Psoas muscle (tissue), 8 donors: ENCODE data around the gene PRKAG2. TPM values are rescaled to one million over a fixed set of nuclear protein-coding genes. Genes with fewer than 3 reads are reported as not detected.

ENCODE experiments used
- ATAC-seq, 4 donors: fragments of 200-7000 bp; cut with Tn5 transposase; one replicate each; pipeline ENCODE4 v1.9.1; 2020; ENCODE audit warnings: moderate library complexity in 3 of 4, mild to moderate bottlenecking in 2 of 4
- DNase-seq, 2 donors: peaks; one replicate each; pipeline ENCODE4 v3.0.0-alpha.2; 2020
- H3K27ac ChIP-seq: fragments of 200-600 bp; one replicate; pipeline ENCODE4 v1.8.0; 2022
- H3K27me3 ChIP-seq, 3 donors: fragments of 200-600 bp in 1 of 3; one replicate each; pipeline versions ENCODE4 v1.6.1 to v1.8.0; 2013 to 2022; ENCODE audit warnings: low read length in 2 of 3, mild to moderate bottlenecking in 2 of 3, moderate library complexity in 1 of 3; ENCODE audit not compliant: insufficient read depth in 3 of 3
- H3K36me3 ChIP-seq, 2 donors: fragments of 200-600 bp in 1 of 2; one replicate each; pipeline versions ENCODE4 v1.6.1 to v1.8.0; 2013 to 2022; ENCODE audit warnings: low read depth in 1 of 2, mild to moderate bottlenecking in 1 of 2, moderate library complexity in 1 of 2; ENCODE audit not compliant: insufficient read depth in 1 of 2
- H3K4me1 ChIP-seq: fragments of 200-600 bp; one replicate; pipeline ENCODE4 v1.8.0; 2022
- H3K4me3 ChIP-seq: fragments of 200-600 bp; one replicate; pipeline ENCODE4 v1.8.0; 2022; ENCODE audit warnings: mild to moderate bottlenecking
- H3K9me3 ChIP-seq: fragments of 200-600 bp; one replicate; pipeline ENCODE4 v1.8.0; 2022
- WGBS, 3 donors: extraction: QIAGEN DNeasy Blood & Tissue Kit; methylation state at CpG; one replicate each; pipeline versions ENCODE4 v1.1.6 to v1.1.7; 2013; 5-methylcytosine and 5-hydroxymethylcytosine counted together
- intact Hi-C, 2 donors: fragments of 100-400 bp; cut with DNase I; formaldehyde crosslinking; loops; one replicate each; pipeline versions ENCODE4 v1.11.0 to v1.14.2; 2022
- polyA plus RNA-seq, 3 donors: library from polyadenylated mRNA; stranded (reverse); fragments of 200-250 nt; gene quantifications; one replicate each; pipeline ENCODE4 v1.2.3, GENCODE V29; 2013
- total RNA-seq, 4 donors: library from RNA; stranded (reverse); fragmentation: NEBNext Ultra II Directional in 2 of 4; extraction: Animal tissue kit (Norgen Biotek cat#: 25700) in 2 of 4; gene quantifications; one replicate each; pipeline versions ENCODE4 v1.2.1 to v1.2.4, GENCODE V29; 2021 to 2023
- TF ChIP-seq, protein P1 (sequence below): fragments of 200-600 bp; IDR thresholded peaks from one replicate; pipeline ENCODE4 v1.8.0; 2022; ENCODE audit warnings: antibody characterized with exemption
- donor health status: healthy with polysubstance abuse.
- donor health status: DM: no; HTN: no; CAD: no; lungs with moderate emphysema.
- donor health status: Bipolar disorder and iron deficiency.
- donor health status: healthy.
- donor health status: DM: yes; HTN: yes; CAD: no.
- donor health status: DM: no; HTN: no; CAD: no.
- donor health status: DM: no; HTN: no; CAD: no.
- donor health status: DM: yes; HTN: yes; CAD: no.

The PRKAG2 gene
- total and polyA plus RNA-seq, 7 donors = 9.3 to 143 (median 19.8) TPM

DNA sequence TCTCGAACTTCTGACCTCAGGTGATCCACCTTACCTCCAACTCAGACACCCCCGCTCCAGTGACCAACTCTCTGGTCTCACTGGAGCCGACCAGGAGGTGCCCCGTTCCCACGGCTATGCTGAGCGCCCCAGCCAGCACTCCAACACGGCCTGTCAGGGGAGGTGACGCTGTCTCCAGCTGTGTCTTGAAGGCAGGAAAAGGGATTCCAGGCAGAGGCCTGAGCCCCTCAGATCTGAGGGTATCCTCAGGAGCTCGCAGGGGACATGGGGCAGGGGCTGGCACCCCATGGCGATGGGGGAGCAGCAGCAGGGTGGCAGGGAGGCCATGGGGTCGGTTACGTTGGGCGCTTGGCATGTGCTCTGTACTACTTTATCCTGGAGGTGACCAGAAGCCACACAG is 262.9 kb downstream of the PRKAG2 start:
- no peak overlapping the region for H3K27ac ChIP-seq
- H3K27me3 ChIP-seq = no peaks in the 10 kb centered on the region
- H3K4me3 ChIP-seq = no peak overlapping the region
- H3K9me3 ChIP-seq = no peaks in the 10 kb centered on the region
- whole genome bisulfite sequencing, 3 donors = 93 to 95% (median 95%) methylated on average over 13 of the region's 13 CpGs
- no peaks in the 10 kb centered on the region for H3K4me1 ChIP-seq
- ATAC-seq = no peak
- intact Hi-C loops = no loop called here
- H3K36me3 ChIP-seq = peaks cover 0 to 3% of the 10 kb centered on the region in 2 donors
- no peak for DNase-seq
- TF ChIP-seq, protein P1, sequence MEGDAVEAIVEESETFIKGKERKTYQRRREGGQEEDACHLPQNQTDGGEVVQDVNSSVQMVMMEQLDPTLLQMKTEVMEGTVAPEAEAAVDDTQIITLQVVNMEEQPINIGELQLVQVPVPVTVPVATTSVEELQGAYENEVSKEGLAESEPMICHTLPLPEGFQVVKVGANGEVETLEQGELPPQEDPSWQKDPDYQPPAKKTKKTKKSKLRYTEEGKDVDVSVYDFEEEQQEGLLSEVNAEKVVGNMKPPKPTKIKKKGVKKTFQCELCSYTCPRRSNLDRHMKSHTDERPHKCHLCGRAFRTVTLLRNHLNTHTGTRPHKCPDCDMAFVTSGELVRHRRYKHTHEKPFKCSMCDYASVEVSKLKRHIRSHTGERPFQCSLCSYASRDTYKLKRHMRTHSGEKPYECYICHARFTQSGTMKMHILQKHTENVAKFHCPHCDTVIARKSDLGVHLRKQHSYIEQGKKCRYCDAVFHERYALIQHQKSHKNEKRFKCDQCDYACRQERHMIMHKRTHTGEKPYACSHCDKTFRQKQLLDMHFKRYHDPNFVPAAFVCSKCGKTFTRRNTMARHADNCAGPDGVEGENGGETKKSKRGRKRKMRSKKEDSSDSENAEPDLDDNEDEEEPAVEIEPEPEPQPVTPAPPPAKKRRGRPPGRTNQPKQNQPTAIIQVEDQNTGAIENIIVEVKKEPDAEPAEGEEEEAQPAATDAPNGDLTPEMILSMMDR = no peak

DNA sequence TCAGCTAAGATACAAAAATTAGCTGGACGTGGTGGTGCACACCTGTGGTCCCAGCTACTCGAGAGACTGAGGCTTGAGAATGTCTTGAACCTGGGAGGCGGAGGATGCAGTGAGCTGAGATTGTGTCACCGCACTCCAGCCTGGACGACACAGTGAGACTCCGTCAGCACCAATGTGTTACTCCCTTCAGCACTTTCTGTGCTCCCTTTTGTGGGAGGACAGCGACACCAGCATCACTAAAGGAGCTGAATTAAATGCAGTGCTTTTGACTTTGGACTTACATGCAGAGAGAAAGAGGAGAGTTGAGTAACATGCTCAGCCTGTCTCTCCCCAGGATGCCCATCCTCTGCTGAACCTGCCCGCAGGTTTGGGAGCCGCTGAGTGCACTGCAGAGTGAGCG is 265.0 kb downstream of the PRKAG2 start:
- H3K36me3 ChIP-seq = peaks cover 0 to 3% of the 10 kb centered on the region in 2 donors
- TF ChIP-seq, protein P1 = no peak
- no peak overlapping the region for H3K27ac ChIP-seq
- WGBS, 3 donors = 95 to 99% (median 96%) methylated on average over 10 of the region's 10 CpGs
- ATAC-seq = no peak
- H3K4me1 ChIP-seq = no peaks in the 10 kb centered on the region
- no peak for DNase-seq
- H3K4me3 ChIP-seq = no peak overlapping the region
- no peaks in the 10 kb centered on the region for H3K27me3 ChIP-seq
- intact Hi-C loops = loop anchor here in 1 of 2 donors (2.0 kb wide), 1 partner anchor 53 kb away; no protein-coding TSS in a partner anchor
- H3K9me3 ChIP-seq = no peaks in the 10 kb centered on the region

DNA sequence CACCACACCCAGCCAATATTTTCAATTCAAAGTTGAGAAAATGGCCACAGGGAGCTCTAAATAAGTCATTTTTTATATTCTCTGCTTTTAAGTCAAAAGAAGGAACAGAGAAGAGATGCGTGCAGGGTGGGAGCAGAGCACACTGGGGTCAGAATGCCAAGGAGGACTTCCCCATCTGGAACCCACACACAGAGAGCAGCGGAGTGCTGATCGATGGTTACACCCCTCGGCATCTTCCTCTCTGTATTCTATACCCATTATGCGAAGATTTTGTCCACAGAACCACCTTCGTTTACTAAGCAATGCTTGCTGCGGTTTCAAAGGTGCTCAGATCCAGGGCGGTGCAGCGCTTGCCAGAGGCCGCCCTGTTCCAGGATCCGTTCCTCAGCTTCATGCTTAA is 265.9 kb downstream of the PRKAG2 start:
- Histone ChIP-seq H3K4me1 (no peaks in the 10 kb centered on the region), H3K36me3 (peaks cover 0 to 3% of the 10 kb centered on the region in 2 donors), H3K4me3 (no peak overlapping the region), H3K27me3 (no peaks in the 10 kb centered on the region), H3K9me3 (no peaks in the 10 kb centered on the region), H3K27ac (no peak overlapping the region)
- WGBS, 3 donors = 93 to 95% (median 94%) methylated on average over 11 of the region's 11 CpGs
- no peak for ATAC-seq
- DNase-seq = no peak
- intact Hi-C loops = loop anchor here in 1 of 2 donors (2.0 kb wide), 1 partner anchor 52 kb away; no protein-coding TSS in a partner anchor
- TF ChIP-seq, protein P1 = no peak

DNA sequence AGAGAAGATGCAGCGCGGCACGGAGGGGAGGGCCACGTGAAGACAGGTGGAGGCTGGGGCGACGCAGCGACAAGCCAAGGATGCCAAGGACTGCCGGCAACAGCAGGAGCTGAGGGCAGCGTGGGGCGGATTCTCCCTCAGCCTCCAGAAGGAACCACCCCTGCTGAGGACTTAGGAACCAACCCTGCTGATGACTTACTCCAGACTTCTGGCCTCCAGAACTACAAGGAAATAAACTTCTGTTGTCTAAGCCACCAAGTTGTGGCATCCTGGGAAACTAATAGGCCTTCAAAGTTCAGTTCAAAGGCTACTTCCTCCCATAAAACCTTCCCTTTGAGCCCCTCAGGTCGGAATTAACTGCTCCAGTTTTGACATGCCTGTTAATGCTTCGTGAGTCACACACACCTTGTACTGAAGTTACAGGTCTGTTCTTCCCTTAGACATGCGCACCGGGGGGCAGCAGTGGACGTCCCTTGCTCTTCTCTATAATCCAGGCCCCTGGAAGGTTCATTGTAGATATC is 268.8 kb downstream of the PRKAG2 start:
- H3K27me3 ChIP-seq = no peaks in the 10 kb centered on the region
- DNase-seq (no peak), ATAC-seq (no peak)
- H3K27ac ChIP-seq = no peak overlapping the region
- H3K36me3 ChIP-seq = peaks cover 0 to 3% of the 10 kb centered on the region in 2 donors
- TF ChIP-seq, protein P1 = no peak
- intact Hi-C loops = no loop called here
- no peaks in the 10 kb centered on the region for H3K4me1 ChIP-seq
- H3K9me3 ChIP-seq = no peaks in the 10 kb centered on the region
- 85 to 89% (median 86%) methylated on average over 15 of the region's 15 CpGs for WGBS, 3 donors
- no peak overlapping the region for H3K4me3 ChIP-seq

DNA sequence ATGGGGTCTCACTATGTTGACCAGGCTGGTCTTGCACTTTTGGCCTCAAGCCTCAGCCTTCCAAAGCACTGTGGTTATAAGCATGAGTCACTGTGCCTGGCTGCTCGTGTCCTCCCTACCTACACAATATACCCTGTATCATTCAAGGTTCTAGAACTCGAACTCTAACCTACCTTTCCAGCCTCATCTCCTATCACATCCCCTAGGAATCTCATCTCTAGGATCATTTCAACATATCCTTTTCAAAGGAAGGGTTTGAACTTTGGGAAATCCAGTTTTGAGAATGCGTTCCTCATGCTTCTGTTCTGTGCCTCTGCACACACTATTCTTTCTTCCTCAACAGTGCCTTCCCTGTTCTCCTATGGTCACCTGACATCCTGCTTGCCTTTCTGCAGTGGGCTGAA is 269.4 kb downstream of the PRKAG2 start:
- H3K9me3 ChIP-seq = no peaks in the 10 kb centered on the region
- no peak overlapping the region for H3K4me3 ChIP-seq
- H3K4me1 ChIP-seq = no peaks in the 10 kb centered on the region
- DNase-seq = no peak
- no peaks in the 10 kb centered on the region for H3K27me3 ChIP-seq
- intact Hi-C loops = no loop called here
- no peak for ATAC-seq
- peaks cover 0 to 3% of the 10 kb centered on the region in 2 donors for H3K36me3 ChIP-seq
- TF ChIP-seq, protein P1 = no peak
- no peak overlapping the region for H3K27ac ChIP-seq
- 86 to 90% (median 90%) methylated on average over 3 of the region's 3 CpGs for WGBS, 3 donors
